A549 (cell line): ENCODE results near the gene IFNLR1. TPM values are rescaled to one million over a fixed set of nuclear protein-coding genes. Genes with fewer than 3 reads are reported as not detected.

ENCODE experiments used
- ATAC-seq, 2 experiments: fragments of 200-7000 bp in 1 of 2; fragments of >200 bp in 1 of 2; cut with Nextera tagmentation in 1 of 2; cut with Tn5 transposase in 1 of 2; 3 replicates each; pipeline versions ENCODE4 v1.8.0 to v1.9.1; 2018 to 2020; ENCODE audit warnings: mild to moderate bottlenecking in 1 of 2, moderate library complexity in 1 of 2
- CTCF ChIA-PET: fragments of 300-600 bp; sonication (Branson Sonifier 250); formaldehyde crosslinking; extraction: SDS; loops from one replicate; lab custom pipeline; 2021; ENCODE audit warnings: antibody characterized with exemption, inconsistent platforms; lab: Yijun Ruan, JAX
- POLR2A ChIA-PET: fragments of 350-600 bp; formaldehyde crosslinking; extraction: SDS; loops from one replicate; lab custom pipeline; 2021; ENCODE audit warnings: antibody characterized with exemption, inconsistent platforms; lab: Yijun Ruan, JAX
- DNase-seq, 2 experiments: peaks; one replicate each; pipeline versions ENCODE4 v3.0.0 to v3.0.0-alpha.2; 2011 to 2016; ENCODE audit warnings: low read depth in 1 of 2, low spot score in 1 of 2
- FAIRE-seq: peaks from 2 replicates; lab custom pipeline; 2011; peaks lifted over from hg19 to GRCh38; lab: Jason Lieb, UNC
- H3K27ac ChIP-seq, 2 experiments: fragments of >200 bp; sonication (Bioruptor Twin); formaldehyde crosslinking; 3 replicates each; pipeline ENCODE4 v1.5.1; 2016 to 2017
- H3K4me1 ChIP-seq: fragments of >200 bp; sonication (Bioruptor Twin); formaldehyde crosslinking; 3 replicates; pipeline ENCODE4 v1.6.1; 2016
- H3K4me2 ChIP-seq: fragments of >200 bp; sonication (Bioruptor Twin); formaldehyde crosslinking; 3 replicates; pipeline ENCODE4 v1.6.1; 2016
- H3K4me3 ChIP-seq: fragments of >200 bp; sonication (Bioruptor Twin); formaldehyde crosslinking; 3 replicates; pipeline ENCODE4 v1.5.1; 2016
- H3K9me3 ChIP-seq: fragments of >200 bp; sonication (Bioruptor Twin); formaldehyde crosslinking; 3 replicates; pipeline ENCODE4 v1.6.1; 2016
- BHLHE40 ChIP-seq: IDR thresholded peaks from 2 replicates; pipeline ENCODE4 v1.6.1; 2012; ENCODE audit warnings: low read depth, low read length, inconsistent platforms
- CEBPB ChIP-seq, 2 experiments: fragments of >200 bp in 1 of 2; sonication (Bioruptor Twin) in 1 of 2; formaldehyde crosslinking in 1 of 2; IDR thresholded peaks; 2 replicates each; pipeline ENCODE4 v1.6.1; 2012 to 2016
- CHD2 ChIP-seq: fragments of 150-350 bp; IDR thresholded peaks from 2 replicates; pipeline ENCODE4 v1.6.1; 2014; ENCODE audit warnings: low read length; ENCODE audit not compliant: partially characterized antibody
- CHD4 ChIP-seq: fragments of 200-600 bp; sonication (generic); IDR thresholded peaks from 2 replicates; pipeline ENCODE4 v1.6.1; 2016; ENCODE audit warnings: antibody characterized with exemption, mild to moderate bottlenecking, borderline replicate concordance
- CTCF ChIP-seq: fragments of >200 bp; sonication (Bioruptor Twin); formaldehyde crosslinking; IDR thresholded peaks from 3 replicates; pipeline ENCODE4 v1.5.1; 2016
- E2F6 ChIP-seq: IDR thresholded peaks from 2 replicates; pipeline ENCODE4 v1.6.1; 2012; ENCODE audit warnings: low read depth, borderline replicate concordance
- EHF ChIP-seq: fragments of 250-450 bp; sonication (Bioruptor Pico); IDR thresholded peaks from 2 replicates; pipeline ENCODE4 v1.5.0; 2020; ENCODE audit warnings: mild to moderate bottlenecking
- FOSL2 ChIP-seq, 2 experiments: fragments of 450-650 bp in 1 of 2; fragments of >200 bp in 1 of 2; sonication (Bioruptor Twin) in 1 of 2; formaldehyde crosslinking; IDR thresholded peaks; 2 replicates each; pipeline versions ENCODE4 v1.5.0 to v1.6.1; 2016 to 2020; ENCODE audit warnings: mild to moderate bottlenecking in 1 of 2, moderate library complexity in 1 of 2
- GATA3 ChIP-seq: IDR thresholded peaks from 2 replicates; pipeline ENCODE4 v1.6.1; 2012; ENCODE audit warnings: borderline replicate concordance
- HDAC2 ChIP-seq: fragments of 200-600 bp; sonication (generic); IDR thresholded peaks from 2 replicates; pipeline ENCODE4 v1.6.1; 2016
- JUN ChIP-seq, 2 experiments: fragments of >200 bp; sonication (Bioruptor Twin); formaldehyde crosslinking; IDR thresholded peaks; 2 replicates in 1 of 2; 3 replicates in 1 of 2; pipeline ENCODE4 v1.6.1; 2016 to 2017
- KDM1A ChIP-seq: fragments of 200-600 bp; sonication (generic); IDR thresholded peaks from 2 replicates; pipeline ENCODE4 v1.6.1; 2016; ENCODE audit warnings: low read depth, mild to moderate bottlenecking
- NFE2L2 ChIP-seq: fragments of 150-350 bp; conservative IDR thresholded peaks from 2 replicates; pipeline ENCODE4 v1.6.1; 2014; ENCODE audit warnings: low read length
- NPAS2 ChIP-seq: fragments of 250-450 bp; sonication (Bioruptor Pico); IDR thresholded peaks from 2 replicates; pipeline ENCODE4 v1.8.0; 2022; ENCODE audit warnings: mild to moderate bottlenecking, moderate library complexity, borderline replicate concordance
- NR3C1 ChIP-seq: fragments of >200 bp; sonication (Bioruptor Twin); formaldehyde crosslinking; IDR thresholded peaks from 3 replicates; pipeline ENCODE4 v1.6.1; 2017
- POLR2AphosphoS2 ChIP-seq: conservative IDR thresholded peaks from 2 replicates; pipeline ENCODE4 v1.6.1; 2012; ENCODE audit warnings: low read length, improper control_type of control experiment, inconsistent platforms
- RCOR1 ChIP-seq: fragments of 150-350 bp; IDR thresholded peaks from 2 replicates; pipeline ENCODE4 v1.6.1; 2014; ENCODE audit warnings: antibody characterized with exemption, low read length, low read depth
- RFX5 ChIP-seq: fragments of 450-650 bp; IDR thresholded peaks from 2 replicates; pipeline ENCODE4 v1.7.1; 2014; ENCODE audit warnings: antibody characterized with exemption, mild to moderate bottlenecking, moderate library complexity
- SREBF2 ChIP-seq: fragments of 450-650 bp; IDR thresholded peaks from 2 replicates; pipeline ENCODE4 v1.6.1; 2014; ENCODE audit warnings: mild to moderate bottlenecking, moderate library complexity
- ZC3H11A ChIP-seq: fragments of 450-650 bp; IDR thresholded peaks from 2 replicates; pipeline ENCODE4 v1.6.1; 2014; ENCODE audit warnings: antibody characterized with exemption, mild to moderate bottlenecking
- WGBS: methylation state at CpG from one replicate; pipeline ENCODE4 v1.1.6; 2017; ENCODE audit errors: missing lambda C conversion rate; 5-methylcytosine and 5-hydroxymethylcytosine counted together
- polyA plus RNA-seq, 4 experiments: library from polyadenylated mRNA; depleted of rRNA in 3 of 4; stranded (reverse); fragments of >200 nt; fragmentation: RNase III in 1 of 4; extraction: RNeasy Plus Mini Kit Qiagen cat#74134 plus additional on column Dnase treatment in 1 of 4; gene quantifications; 2 replicates in 3 of 4; 3 replicates in 1 of 4; pipeline ENCODE4 v1.2.3, GENCODE V29; 2011 to 2017
- TF ChIP-seq, protein P1 (sequence below): fragments of 450-650 bp; IDR thresholded peaks from 2 replicates; pipeline ENCODE4 v1.6.1; 2014; ENCODE audit warnings: antibody characterized with exemption
- TF ChIP-seq, protein P2 (sequence below): IDR thresholded peaks from 2 replicates; pipeline ENCODE4 v1.6.1; 2012
- TF ChIP-seq, protein P3 (sequence below): fragments of >200 bp; sonication (Bioruptor Twin); formaldehyde crosslinking; IDR thresholded peaks from 3 replicates; pipeline ENCODE4 v1.6.1; 2016

IFNLR1 gene
- polyA plus RNA-seq, 2 of the 4 experiments (the other 2 are of a cell fraction), result 0.84 to 1.3 TPM

DNA sequence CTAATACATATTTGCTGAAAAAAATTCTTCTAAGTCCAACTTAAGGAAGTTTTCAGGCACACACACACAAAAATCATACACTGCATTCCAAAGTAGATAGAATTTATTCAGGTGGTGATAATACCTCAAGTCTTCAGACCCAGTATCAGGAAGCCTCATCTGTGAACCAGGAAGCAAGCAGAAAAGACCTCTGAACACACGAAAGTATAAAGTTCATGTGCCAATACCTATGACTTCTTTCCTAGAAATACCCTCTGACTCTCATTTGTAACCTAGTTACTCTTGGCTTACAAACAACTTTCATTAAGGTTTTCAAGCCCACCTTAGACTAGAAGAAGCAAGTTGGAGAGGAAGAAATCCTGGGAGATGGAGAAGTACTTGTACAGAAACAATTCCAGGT is 35.7 kb upstream of the IFNLR1 start:
- no peak for FAIRE-seq

GRCh38 chr1:24222008-24222605 is 35.0 kb upstream of the IFNLR1 start:
- FAIRE-seq (no peak), DNase-seq (no peak), ATAC-seq (no peak)
- ChIA-PET CTCF (interaction anchor here (1.2 to 3.6 kb wide), 2 partner anchors 23 to 169 kb away, joined by 6 to 14 read pairs; no protein-coding TSS in a partner anchor), POLR2A (no interaction called here)
- Histone ChIP-seq H3K4me2 (no peak overlapping the region), H3K27ac (no peak overlapping the region), H3K4me1 (no peaks in the 10 kb centered on the region), H3K9me3 (no peaks in the 10 kb centered on the region), H3K4me3 (no peak overlapping the region)
- 84% methylated on average over 7 of the region's 9 CpGs for WGBS
- TF ChIP-seq EHF (CRISPR knock-in tag), result no peak
- TF ChIP-seq CTCF, result no peak
- TF ChIP-seq, protein P1, sequence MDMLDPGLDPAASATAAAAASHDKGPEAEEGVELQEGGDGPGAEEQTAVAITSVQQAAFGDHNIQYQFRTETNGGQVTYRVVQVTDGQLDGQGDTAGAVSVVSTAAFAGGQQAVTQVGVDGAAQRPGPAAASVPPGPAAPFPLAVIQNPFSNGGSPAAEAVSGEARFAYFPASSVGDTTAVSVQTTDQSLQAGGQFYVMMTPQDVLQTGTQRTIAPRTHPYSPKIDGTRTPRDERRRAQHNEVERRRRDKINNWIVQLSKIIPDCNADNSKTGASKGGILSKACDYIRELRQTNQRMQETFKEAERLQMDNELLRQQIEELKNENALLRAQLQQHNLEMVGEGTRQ, result no peak
- no peak for TF ChIP-seq RCOR1
- TF ChIP-seq CHD2, result no peak
- no peak for TF ChIP-seq E2F6
- no peak for TF ChIP-seq BHLHE40
- no peak for TF ChIP-seq NFE2L2
- no peak for TF ChIP-seq CHD4
- TF ChIP-seq CEBPB (IDR thresholded peaks at IDR 0.05), result no peak
- no peak for TF ChIP-seq FOSL2 (IDR thresholded peaks at IDR 0.05)
- TF ChIP-seq FOSL2 (CRISPR knock-in tag; IDR thresholded peaks at IDR 0.05), result no peak
- TF ChIP-seq, protein P2, sequence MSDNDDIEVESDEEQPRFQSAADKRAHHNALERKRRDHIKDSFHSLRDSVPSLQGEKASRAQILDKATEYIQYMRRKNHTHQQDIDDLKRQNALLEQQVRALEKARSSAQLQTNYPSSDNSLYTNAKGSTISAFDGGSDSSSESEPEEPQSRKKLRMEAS, result no peak
- TF ChIP-seq POLR2AphosphoS2, result no peak
- no peak for TF ChIP-seq HDAC2
- no peak for TF ChIP-seq SREBF2
- TF ChIP-seq ZC3H11A, result no peak
- no peak for TF ChIP-seq NPAS2 (CRISPR knock-in tag)
- no peak for TF ChIP-seq JUN (IDR thresholded peaks at IDR 0.05)
- TF ChIP-seq KDM1A, result no peak
- TF ChIP-seq RFX5, result no peak

More for the DNA sequence above, 35.7 kb upstream of the IFNLR1 start:
- no peaks in the 10 kb centered on the region for H3K4me1 ChIP-seq
- TF ChIP-seq NR3C1 (no peak), GATA3 (no peak), JUN (IDR thresholded peaks at IDR 0.05) (no peak)
- TF ChIP-seq, protein P1, result no peak
- TF ChIP-seq, protein P3, sequence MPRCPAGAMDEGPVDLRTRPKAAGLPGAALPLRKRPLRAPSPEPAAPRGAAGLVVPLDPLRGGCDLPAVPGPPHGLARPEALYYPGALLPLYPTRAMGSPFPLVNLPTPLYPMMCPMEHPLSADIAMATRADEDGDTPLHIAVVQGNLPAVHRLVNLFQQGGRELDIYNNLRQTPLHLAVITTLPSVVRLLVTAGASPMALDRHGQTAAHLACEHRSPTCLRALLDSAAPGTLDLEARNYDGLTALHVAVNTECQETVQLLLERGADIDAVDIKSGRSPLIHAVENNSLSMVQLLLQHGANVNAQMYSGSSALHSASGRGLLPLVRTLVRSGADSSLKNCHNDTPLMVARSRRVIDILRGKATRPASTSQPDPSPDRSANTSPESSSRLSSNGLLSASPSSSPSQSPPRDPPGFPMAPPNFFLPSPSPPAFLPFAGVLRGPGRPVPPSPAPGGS, result no peak
- H3K27ac ChIP-seq, result no peak overlapping the region
- 53% methylated on average over 1 of the region's 1 CpG for WGBS
- DNase-seq, result no peak
- no peak for ATAC-seq
- H3K4me2 ChIP-seq, result no peak overlapping the region
- H3K4me3 ChIP-seq, result no peak overlapping the region
- ChIA-PET POLR2A (no interaction called here), CTCF (interaction anchor here (1.2 to 3.6 kb wide), 2 partner anchors 23 to 168 kb away, joined by 6 to 14 read pairs; no protein-coding TSS in a partner anchor)
- H3K9me3 ChIP-seq, result no peaks in the 10 kb centered on the region
